Stimulated activated CD4-positive, alpha-beta T cell treated with anti-CD3 and anti-CD28 coated beads, Interleukin-1b, Interleukin-23, amount 100 ng/mL, for 48 hours (primary cell): Measurements from ENCODE around the gene WDR20.
"Not testable (repeated sequence)": the region's sequence is repeated elsewhere in the genome, so short reads cannot be mapped to it uniquely, and the experiment has no call there.

ENCODE experiments used
- DNase-seq: peaks from one replicate; pipeline ENCODE4 v3.0.0-alpha.2; 2020

The WDR20 gene

DNA sequence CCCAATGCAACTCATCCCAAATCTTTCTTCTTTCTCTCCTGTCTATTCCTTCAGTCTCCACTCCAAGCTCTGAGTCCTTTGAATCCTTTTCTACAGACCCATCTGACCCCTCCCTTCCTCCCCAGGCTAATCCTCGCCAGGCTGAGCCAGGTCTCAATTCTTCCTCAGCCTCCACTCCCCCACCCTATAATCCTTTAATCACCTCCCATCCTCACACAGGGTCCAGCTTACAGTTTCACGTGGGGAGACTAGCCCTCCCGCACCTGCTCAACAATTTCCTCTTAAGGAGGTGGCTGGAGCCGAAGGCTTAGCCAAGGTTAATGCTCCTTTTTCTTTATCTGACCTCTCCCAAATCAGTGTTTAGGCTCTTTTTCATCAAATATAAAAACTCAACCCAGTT is 101.5 kb downstream of the WDR20 start:
- no peak for DNase-seq

DNA sequence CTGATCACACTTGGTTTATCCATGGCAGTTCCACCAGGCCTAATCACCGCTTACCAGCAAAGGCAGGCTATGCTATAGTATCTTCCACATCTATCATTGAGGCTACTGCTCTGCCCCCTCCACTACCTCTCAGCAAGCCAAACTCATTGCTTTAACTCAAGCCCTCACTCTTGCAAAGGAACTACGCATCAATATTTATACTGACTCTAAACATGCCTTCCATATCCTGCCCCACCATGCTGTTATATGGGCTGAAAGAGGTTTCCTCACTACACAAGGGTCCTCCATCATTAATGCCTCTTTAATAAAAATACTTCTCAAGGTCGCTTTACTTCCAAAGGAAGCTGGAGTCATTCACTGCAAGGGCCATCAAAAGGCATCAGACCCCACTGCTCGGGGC is 104.1 kb downstream of the WDR20 start:
- not testable (repeated sequence) for DNase-seq

DNA sequence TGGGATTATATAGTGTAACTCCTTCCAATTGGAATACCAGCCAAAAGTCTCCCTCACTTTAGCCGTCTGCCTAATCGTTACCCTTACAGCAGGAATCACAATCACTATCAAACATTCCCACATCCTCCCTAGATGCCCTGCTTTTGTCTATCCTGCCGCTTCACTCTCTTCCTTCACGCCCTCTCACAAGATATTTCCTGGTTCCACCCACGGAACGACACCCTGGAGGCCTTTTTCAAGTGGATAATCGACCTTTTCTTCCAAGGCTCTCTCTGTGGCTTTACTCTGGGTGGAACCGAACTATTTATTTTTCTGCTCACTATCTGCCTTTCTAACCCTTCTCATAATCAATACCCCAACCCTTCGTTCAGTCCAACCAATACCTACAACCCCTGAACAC is 106.4 kb downstream of the WDR20 start:
- no peak for DNase-seq

DNA sequence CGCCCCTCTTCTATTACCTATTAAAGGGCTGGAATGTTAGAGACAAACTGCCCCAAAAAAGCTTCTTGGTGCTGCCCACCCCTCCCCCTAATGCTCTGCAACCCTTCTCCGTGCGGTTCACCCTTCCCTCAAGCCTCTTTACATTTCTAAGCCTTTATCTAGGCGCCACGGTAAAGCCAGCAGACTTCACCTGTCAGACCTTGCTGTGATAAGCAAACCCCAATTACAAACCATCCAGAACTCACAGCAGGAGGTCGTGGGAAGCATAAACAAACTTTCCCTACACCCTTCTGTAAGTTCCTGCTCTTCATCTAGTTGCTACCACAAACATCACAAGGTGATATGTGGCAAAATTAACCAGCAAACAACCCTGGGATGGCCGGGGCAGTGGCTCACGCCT is 108.4 kb downstream of the WDR20 start:
- no peak for DNase-seq

DNA sequence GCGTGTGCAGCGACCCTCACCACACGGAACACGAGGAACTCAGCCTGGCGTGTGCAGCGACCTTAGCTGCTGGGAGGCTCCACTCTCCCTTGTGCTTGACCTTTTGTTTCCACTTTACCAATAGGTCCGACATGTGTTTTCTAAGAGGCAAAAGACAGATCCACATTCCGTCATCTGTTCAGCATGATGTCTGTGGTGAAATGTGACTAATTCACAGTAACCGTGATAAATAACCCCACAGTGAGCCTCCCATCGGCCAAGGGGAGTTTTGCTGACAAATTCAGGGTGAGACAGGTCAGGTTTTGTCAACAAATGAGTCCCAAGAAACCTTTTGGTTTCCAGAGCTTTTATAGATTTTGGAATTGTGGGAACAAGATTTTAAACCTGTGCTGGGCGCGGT is 109.3 kb downstream of the WDR20 start:
- no peak for DNase-seq

DNA sequence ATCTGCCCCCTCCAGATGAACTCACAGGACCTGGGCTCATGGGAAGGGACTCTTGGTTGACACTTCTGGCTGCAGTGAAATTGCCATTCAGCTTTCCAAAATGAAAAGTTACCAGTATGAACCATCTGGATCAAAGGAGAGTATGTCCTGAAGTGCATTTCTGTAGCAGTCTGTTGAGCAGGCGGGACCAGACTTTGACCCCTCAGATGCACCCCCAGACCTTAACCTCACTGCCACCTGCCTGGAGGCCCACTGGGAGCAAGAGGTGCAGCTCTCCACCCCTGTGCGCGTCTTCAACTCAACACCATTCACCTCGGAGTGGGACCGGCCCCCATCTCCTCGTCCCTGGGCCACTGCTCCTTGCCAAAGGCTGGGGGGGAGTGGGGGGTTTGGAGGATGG is 110.3 kb downstream of the WDR20 start:
- DNase-seq = no peak

DNA sequence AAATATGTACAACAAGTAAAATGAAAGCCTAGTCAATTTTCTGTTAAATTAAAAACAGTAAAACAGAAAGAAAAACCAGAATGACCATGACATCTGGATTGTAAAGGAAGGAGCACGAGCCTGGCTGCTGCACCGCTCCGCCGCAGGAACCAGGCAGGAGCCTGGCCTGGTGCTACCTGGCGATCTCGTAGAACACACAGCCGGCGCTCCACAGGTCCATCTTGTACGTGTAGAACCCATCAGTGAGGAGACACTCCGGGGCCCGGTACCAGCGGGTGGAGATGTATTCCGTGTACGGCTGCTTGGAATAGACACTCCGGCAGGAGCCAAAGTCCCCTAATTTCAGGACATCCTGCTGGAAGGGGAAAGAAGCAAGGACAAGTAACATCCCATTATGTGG is 110.9 kb downstream of the WDR20 start:
- no peak for DNase-seq

DNA sequence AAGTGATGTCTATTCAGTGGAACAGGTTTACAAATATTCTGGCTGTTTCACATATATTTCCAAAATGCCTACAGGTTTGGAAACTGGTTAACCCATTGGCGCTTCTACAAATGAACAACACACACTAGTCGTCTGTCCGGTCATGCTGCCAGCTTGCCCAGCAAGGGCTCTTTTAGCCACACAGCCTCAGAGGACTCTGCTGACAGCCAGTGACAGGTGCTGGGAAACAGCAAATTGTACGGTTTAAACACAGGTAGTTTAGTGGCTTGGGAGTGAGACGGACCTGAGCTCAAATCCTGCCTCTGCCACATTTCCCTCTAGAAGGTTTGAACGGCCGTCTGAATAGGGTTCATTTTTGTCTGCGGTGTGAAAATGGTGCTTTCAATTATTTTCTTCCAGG is 111.5 kb downstream of the WDR20 start:
- DNase-seq = no peak

DNA sequence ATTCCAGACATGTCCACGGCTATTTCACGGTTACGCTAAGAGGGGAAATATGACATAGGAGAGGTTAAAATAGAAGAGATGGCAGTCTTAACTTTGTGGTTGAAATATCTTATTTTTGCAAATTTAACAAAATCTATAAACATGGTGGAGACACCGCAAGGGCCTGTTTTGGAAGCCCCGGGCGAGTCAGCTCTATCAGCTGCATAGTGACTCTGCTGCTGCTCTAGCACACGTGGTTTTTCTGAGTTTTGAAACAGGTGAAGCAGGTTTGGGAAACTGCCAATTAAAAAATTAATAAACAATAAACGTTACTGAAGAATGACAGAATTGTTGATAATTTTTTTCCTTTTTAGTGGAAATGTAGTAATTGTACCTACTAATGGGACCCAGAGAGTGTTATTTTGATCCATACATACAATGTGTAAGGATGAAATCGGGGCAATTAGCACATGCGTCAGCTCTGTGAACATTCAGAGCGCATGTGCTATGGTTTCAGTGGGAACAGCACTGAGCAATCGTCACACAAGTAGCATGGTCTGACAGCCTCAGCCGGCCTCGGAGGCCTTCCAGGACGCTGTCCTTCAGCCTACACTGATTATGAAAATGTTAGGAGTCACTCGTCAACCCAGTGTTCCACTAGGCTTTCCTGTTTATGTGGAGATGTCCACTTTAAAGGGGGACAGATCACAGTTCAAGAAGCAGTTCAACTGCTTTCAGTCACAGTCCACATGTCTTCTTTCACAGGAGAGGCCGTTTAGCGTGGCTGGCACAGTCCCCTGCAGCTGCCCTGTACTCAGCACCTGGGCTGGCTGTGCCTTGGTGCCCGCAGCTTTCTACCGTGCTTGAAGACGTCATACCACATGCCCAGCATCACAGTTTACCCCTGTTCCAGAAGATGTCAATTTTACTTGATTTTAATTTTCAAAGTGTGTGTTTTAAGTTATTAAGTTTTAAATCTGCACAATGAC is 113.4 kb downstream of the WDR20 start:
- no peak for DNase-seq

DNA sequence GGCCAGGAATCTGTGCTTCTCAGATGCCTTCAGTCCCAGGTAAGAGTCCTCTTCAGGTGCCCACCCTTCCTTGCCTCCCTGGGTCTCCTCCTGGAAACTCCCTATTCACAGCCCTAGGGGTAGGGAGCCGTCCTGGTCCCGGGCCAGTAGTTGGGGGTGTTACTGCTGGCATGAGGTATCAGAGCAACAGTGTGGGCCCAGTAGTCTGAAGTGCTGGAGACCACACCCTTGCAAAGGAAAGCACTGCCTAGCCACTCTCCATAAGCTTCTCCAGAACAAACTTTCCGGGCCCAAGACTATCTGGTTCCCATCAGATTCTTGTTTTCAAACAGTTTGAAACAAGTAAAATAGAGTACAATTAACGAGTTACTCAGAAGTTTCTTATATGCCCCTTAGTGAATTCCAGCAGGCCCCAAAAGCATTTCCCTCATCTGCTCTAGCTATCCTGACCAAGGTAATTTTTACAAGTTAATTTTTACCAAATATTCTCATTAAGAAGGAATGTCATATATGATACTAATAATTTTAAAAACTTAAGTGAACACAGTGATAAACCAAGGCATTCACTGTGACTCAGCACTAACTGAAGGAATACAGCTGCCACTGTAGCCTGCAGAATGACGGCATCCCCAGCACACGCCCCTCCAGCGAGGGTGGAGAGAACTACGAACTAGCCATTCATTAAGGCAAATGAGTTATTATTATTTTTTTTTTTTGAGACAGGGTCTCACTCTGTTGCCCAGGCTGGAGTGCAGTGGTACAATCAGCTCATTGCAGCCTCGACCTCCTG is 115.9 kb downstream of the WDR20 start:
- no peak for DNase-seq

DNA sequence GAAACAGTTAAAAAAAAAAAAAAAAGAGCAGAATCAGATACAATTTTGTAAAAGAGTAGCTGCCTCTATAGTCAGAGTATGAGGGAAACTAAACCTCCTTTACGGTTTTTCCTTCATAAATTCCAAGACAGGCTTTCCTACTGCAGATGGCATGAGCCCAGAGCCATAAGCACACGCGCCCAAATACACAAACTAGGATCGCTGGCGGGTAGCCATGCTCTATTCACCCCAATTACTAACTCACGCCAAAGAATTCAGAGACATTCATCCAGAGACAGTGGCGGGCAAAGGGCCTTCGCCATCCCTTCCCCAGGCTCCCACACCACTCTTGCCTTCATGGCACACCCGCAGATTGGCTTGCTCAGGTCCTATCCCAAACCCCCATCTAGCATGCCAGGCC is 117.0 kb downstream of the WDR20 start:
- no peak for DNase-seq

DNA sequence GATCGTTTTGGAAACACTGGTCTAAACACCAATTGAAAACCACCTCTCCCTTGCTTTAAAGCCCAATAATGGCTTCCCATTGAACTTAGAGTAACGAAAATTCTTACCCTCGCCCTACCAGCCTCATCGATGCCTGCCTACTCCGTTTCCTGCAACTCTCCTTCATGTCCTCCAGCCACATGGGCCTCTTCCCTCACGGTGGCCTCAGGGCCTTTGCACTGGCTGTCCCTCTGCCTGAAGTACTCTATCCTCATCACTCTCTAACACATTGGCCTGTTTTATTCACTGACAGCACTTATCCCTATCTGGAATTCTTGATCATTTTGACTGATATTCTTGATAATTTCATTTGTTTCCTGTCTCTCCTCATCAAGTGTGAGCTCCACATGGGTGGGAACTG is 118.4 kb downstream of the WDR20 start:
- no peak for DNase-seq
